ENCODE data around the gene WDR70.
"Not testable (repeated sequence)": the region's sequence is repeated elsewhere in the genome, so short reads cannot be mapped to it uniquely, and the experiment has no call there.

Gene WDR70

DNA sequence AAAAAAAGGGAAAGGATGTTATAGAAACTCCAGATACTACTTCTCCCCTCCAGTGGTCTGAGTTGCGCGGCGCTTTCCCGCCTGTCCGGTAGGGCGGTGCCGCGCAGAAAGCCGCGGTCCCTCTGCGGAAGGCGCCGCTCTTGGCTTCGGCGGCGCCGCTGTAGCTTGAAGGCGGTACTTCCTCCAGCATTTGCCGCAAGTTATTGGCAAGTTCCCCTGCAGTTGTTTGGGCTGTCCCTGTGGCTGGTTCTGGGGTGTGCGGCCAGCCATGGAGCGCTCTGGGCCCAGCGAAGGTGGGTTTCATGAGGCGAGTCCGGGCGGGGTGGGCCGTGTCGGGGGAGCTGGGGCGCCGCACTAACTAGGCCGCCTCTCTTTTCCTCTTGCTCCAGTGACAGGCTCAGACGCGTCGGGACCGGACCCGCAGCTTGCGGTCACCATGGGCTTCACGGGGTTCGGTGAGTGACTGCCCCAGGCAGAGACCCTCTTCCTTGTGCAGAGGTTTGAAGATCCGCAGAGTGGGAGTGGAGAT, at the start of gene WDR70:
Gene WDR70, plus strand, starts transcription at position 219 of the 529 bp plus-strand sequence. Its CDS starts 50 bp downstream, at position 269.
- in situ Hi-C loops (cut with HindIII; ENCODE audit: low pct_unique_long_range_greater_than_20kb, low sequenced_read_pairs): not testable (repeated sequence)

GRCh38 chr5:37334754-37335153, 44.4 kb upstream of the WDR70 start:
- DNase-seq (ENCODE audit: low read depth in 1 of 2, low spot score in 1 of 2); in situ Hi-C loops (cut with HindIII; ENCODE audit: low pct_unique_long_range_greater_than_20kb, low sequenced_read_pairs): not testable (repeated sequence)

More for the DNA sequence above, at the start of gene WDR70:
- DNase-seq (ENCODE audit: low read depth in 1 of 2, low spot score in 1 of 2): peak; percentile 74 to 92

DNA sequence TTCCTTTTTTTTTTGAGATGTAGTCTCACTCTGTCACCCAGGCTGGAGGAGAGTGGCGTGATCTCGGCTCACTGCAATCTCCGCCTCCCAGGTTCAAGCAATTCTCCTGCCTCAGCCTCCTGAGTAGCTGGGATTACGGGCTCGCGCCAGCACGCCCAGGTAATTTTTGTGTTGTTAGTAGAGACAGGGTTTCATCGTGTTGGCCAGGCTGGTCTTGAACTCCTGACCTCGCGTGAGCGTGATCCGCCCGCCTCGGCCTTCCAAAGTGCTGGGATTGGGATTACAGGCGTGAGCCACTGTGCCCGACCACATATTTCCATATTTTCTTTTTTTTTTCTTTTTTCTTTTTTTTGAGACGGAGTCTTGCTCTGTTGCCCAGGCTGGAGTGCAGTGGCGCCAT, 36.4 kb upstream of the WDR70 start:
- DNase-seq (ENCODE audit: low read depth in 1 of 2, low spot score in 1 of 2); in situ Hi-C loops (cut with HindIII; ENCODE audit: low pct_unique_long_range_greater_than_20kb, low sequenced_read_pairs): not testable (repeated sequence)

- in situ Hi-C loops (cut with HindIII; ENCODE audit: low pct_unique_long_range_greater_than_20kb, low sequenced_read_pairs): no loop called here
- no peak for TF ChIP-seq JUND (IDR thresholded peaks at IDR 0.05; ENCODE audit: low read depth)
- no peak for DNase-seq (ENCODE audit: low read depth in 1 of 2, low spot score in 1 of 2)
Measured at GRCh38 chr5:37355161-37355560, 24.0 kb upstream of the WDR70 start.

DNA sequence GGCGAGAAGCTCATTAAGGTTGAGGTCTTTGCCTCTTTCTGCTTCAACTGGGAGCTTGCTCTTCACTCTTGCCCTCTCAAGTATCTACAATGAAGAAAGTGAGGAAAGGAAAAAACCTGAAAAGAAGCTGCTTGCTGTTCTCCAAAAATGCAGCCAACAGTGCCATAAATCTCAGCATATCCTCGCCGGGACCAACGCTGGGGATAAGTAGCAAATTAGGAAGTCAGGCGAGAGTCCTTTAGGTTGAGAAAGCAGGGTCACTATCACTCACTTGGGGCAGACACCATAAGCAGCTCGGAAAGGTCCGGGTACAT, 8.6 kb upstream of the WDR70 start:
- in situ Hi-C loops (cut with HindIII; ENCODE audit: low pct_unique_long_range_greater_than_20kb, low sequenced_read_pairs): no loop called here
- DNase-seq (ENCODE audit: low read depth in 1 of 2, low spot score in 1 of 2): no peak
- TF ChIP-seq JUND (IDR thresholded peaks at IDR 0.05; ENCODE audit: low read depth): no peak

GRCh38 chr5:37370864-37371726, 8.0 kb upstream of the WDR70 start, which contains the start of gene NUP155:
NUP155 (minus strand) TSS chr5:37371106; CDS start chr5:37370977, 129 bp downstream.
- in situ Hi-C loops (cut with HindIII; ENCODE audit: low pct_unique_long_range_greater_than_20kb, low sequenced_read_pairs): no loop called here
- peak; percentile 69 to 98 for DNase-seq (ENCODE audit: low read depth in 1 of 2, low spot score in 1 of 2)
- no peak for TF ChIP-seq JUND (IDR thresholded peaks at IDR 0.05; ENCODE audit: low read depth)

DNA sequence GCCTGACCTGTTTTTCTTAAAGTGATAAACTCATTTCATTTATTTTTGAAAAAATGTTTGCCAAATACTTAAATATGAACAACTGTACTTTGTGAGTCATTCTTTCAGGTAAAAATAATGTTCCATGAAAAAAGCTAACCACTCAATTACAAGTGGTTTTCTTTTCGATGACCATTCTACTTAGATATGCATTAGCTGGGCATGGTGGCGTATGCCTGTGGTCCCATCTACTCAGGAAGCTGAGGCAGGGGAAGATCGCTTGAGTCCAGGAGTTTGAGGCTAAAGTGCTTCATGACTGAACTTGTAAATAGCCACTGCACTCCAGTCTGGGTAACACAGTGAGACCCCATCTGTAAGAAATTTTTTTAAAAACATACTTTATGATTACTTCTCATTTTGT, 4.0 kb upstream of the WDR70 start:
- in situ Hi-C loops (cut with HindIII; ENCODE audit: low pct_unique_long_range_greater_than_20kb, low sequenced_read_pairs): no loop called here
- TF ChIP-seq JUND (IDR thresholded peaks at IDR 0.05; ENCODE audit: low read depth): no peak
- no peak for DNase-seq (ENCODE audit: low read depth in 1 of 2, low spot score in 1 of 2)

DNA sequence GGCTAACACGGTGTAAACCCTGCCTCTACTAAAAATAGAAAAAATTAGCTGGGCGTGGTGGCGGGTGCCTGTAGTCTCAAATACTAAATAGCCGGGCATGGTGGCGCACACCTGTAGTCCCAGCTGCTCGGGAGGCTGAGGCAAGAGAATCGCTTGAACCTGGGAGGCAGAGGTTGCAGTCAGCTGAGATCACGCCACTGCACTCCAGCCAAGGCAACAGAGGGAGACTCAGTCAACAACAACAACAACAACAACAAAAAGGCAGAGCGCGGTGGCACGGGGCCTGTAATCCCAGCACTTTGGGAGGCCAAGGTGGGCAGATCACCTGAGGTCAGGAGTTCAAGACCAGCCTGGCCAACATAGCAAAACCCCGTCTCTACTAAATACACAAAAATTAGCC, 1.1 kb upstream of the WDR70 start:
- DNase-seq (ENCODE audit: low read depth in 1 of 2, low spot score in 1 of 2); in situ Hi-C loops (cut with HindIII; ENCODE audit: low pct_unique_long_range_greater_than_20kb, low sequenced_read_pairs): not testable (repeated sequence)

DNA sequence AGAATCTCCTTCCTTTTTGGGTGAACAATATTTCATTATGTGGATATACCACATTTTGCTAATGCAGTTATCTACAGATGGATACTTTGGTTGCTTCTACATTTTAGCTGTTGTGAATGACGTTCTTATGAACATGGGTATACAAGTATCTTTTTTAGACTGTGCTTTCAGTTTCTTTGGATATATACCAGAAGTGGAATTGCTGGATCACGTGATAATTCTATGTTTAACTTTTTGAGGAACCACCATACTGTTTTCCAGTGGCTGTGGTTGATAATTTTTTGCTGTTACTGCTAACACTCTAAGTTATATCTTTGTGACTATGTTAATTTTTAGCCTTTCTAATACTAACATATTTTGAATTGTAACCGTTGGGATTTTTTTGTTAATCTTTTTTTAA, 12.5 kb downstream of the WDR70 start:
- no peak for DNase-seq (ENCODE audit: low read depth in 1 of 2, low spot score in 1 of 2)
- in situ Hi-C loops (cut with HindIII; ENCODE audit: low pct_unique_long_range_greater_than_20kb, low sequenced_read_pairs): no loop called here
- TF ChIP-seq JUND (IDR thresholded peaks at IDR 0.05; ENCODE audit: low read depth): no peak

- in situ Hi-C loops (cut with HindIII; ENCODE audit: low pct_unique_long_range_greater_than_20kb, low sequenced_read_pairs): no loop called here
- no peak for DNase-seq (ENCODE audit: low read depth in 1 of 2, low spot score in 1 of 2)
- no peak for TF ChIP-seq JUND (IDR thresholded peaks at IDR 0.05; ENCODE audit: low read depth)
Measured at GRCh38 chr5:37396352-37396751, 17.2 kb downstream of the WDR70 start.

DNA sequence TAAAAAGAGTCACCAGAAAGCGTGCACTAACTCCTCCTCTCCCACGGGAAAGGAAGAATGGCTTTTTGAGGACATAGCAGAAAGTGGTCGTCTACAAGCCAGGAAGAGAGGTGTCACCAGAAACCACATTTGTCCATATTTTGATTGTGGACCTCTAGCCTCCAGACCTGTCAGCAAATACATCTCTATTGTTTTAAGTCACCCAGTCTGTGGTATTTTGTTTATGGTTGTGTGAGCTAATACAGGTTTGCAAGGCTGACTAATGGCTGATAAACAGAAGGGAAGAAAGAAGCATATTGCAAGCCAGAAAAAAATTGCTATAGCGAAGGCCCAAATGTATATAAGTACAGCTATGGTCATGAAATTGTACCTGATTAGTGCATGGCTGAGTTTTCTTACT, 21.4 kb downstream of the WDR70 start:
- TF ChIP-seq JUND (IDR thresholded peaks at IDR 0.05; ENCODE audit: low read depth): no peak
- in situ Hi-C loops (cut with HindIII; ENCODE audit: low pct_unique_long_range_greater_than_20kb, low sequenced_read_pairs): no loop called here
- DNase-seq (ENCODE audit: low read depth in 1 of 2, low spot score in 1 of 2): no peak

DNA sequence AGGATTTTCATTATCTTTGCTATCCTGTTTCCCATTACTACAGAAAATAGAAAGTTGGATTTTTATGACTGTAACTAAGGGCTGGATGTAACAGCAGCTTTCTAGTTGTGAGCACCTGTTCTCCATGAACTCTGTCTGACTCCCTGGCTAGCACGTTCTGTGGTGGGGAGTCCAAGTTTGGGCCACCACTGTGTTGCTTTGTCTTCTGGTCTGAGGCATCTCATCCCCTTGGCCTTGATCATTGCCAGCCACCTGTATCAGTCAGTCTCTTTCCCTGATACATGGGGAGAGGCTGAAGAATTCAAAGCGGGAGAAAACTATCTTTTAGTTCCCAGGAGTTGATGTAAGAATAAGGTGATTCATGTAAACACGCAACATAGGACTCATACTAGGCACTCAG, 33.4 kb downstream of the WDR70 start:
- TF ChIP-seq JUND (IDR thresholded peaks at IDR 0.05; ENCODE audit: low read depth): no peak
- in situ Hi-C loops (cut with HindIII; ENCODE audit: low pct_unique_long_range_greater_than_20kb, low sequenced_read_pairs): no loop called here
- DNase-seq (ENCODE audit: low read depth in 1 of 2, low spot score in 1 of 2): no peak

GRCh38 chr5:37415456-37415855, 36.3 kb downstream of the WDR70 start:
- in situ Hi-C loops (cut with HindIII; ENCODE audit: low pct_unique_long_range_greater_than_20kb, low sequenced_read_pairs); DNase-seq (ENCODE audit: low read depth in 1 of 2, low spot score in 1 of 2): not testable (repeated sequence)

DNA sequence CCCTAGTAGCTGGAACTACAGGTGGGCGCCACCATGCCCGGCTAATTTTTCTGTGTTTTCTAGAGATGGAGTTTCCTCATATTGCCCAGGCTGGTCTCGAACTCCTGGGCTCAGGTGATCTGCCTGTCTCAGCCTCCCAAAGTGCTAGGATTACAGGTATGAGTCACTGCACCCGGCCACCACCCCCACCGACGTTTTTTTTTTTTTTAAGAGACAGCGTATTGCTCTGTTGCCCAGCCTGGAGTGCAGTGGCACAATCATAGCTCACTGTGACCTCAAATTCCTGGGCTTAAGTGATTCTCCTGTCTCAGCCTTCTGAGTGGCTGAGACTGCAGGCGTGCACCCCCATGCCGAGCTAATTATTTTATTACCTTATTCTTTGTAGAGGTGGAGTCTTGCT, 38.2 kb downstream of the WDR70 start:
- no peak for DNase-seq (ENCODE audit: low read depth in 1 of 2, low spot score in 1 of 2)
- no peak for TF ChIP-seq JUND (IDR thresholded peaks at IDR 0.05; ENCODE audit: low read depth)
- in situ Hi-C loops (cut with HindIII; ENCODE audit: low pct_unique_long_range_greater_than_20kb, low sequenced_read_pairs): no loop called here
